ENCODE results near the gene GABPB1. TPM values are rescaled to one million over a fixed set of nuclear protein-coding genes. Genes with fewer than 3 reads are reported as not detected.
A peak's percentile ranks its signal among the peaks of the same experiment; 100 is the strongest.

The GABPB1 gene
- total RNA-seq, 4 donors from 2014 or later, result 16.9 to 20.2 (median 17.8) TPM

DNA sequence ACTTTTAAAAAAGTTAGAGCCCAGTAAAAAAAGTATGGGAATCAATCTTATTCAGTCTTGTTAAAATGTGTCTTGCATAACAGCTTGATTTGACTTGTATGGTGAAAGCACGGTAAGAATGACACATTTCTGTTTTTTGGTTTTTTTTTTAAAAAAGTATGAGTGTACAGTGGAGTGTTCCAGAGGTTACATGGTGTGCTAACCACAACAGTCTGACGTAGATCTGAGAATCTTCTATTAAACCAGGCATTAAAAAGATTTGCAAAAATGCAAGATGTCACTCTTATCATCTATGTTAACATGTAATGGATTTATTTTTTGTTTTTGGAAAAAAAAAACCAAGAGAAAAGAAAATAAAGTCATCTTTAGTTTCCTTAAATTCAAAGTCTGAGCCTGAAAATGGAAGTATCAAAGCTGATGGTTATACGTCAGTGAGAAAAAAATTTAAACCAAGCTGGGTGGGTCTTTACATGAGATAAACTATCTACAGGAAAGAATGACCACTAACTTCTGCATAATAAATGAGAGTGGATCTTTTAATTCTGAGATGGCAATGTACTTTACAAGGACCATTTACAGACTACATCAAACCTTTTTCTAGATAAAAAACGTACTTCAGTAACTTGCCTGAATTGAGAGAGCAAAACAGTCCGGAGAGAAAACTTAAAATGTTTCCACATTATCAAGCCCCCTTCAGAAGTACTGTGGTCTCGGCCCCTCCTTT, 1.6 kb downstream of the GABPB1 start:
- intact Hi-C loops (cut with DNase I; ENCODE audit: low total_unique reads), result loop anchor here (10.0 kb wide), 1 partner anchor 71 kb away; the partner anchor contains the start of gene USP8
- peak overlapping the region; percentile 98 for H3K4me3 ChIP-seq (ENCODE audit: low read depth, poor library complexity, severe bottlenecking)
- DNase-seq (ENCODE audit: low spot score in 2 of 2), result no peak
- WGBS, 2 donors, result 1% methylated on average over 6 of the region's 6 CpGs
- TF ChIP-seq, protein P1, sequence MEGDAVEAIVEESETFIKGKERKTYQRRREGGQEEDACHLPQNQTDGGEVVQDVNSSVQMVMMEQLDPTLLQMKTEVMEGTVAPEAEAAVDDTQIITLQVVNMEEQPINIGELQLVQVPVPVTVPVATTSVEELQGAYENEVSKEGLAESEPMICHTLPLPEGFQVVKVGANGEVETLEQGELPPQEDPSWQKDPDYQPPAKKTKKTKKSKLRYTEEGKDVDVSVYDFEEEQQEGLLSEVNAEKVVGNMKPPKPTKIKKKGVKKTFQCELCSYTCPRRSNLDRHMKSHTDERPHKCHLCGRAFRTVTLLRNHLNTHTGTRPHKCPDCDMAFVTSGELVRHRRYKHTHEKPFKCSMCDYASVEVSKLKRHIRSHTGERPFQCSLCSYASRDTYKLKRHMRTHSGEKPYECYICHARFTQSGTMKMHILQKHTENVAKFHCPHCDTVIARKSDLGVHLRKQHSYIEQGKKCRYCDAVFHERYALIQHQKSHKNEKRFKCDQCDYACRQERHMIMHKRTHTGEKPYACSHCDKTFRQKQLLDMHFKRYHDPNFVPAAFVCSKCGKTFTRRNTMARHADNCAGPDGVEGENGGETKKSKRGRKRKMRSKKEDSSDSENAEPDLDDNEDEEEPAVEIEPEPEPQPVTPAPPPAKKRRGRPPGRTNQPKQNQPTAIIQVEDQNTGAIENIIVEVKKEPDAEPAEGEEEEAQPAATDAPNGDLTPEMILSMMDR (IDR thresholded peaks at IDR 0.05), result no peak
- no peak for TF ChIP-seq POLR2A (IDR thresholded peaks at IDR 0.05)

DNA sequence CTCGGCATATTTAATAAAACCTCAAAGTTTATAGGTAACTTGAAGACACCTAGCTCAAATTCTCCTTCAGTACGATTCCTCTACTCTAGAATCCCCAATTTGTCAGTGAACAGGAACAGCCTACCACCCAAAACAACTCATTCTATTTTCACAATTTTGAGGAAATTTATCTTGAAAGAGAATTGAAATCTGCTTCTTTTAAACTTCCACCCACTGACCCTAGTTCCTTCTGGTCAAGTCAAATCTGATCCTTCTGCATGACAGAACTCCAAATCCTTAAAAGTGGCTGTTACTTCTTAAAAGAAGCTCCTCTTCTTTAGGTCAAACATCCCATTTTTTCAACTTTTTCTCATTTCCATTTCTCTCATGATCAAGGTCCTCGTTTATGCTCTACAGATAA, 4.4 kb downstream of the GABPB1 start:
- DNase-seq (ENCODE audit: low spot score in 2 of 2), result no peak
- 66 to 70% methylated on average over 3 of the region's 3 CpGs for WGBS, 2 donors
- H3K4me3 ChIP-seq (ENCODE audit: low read depth, poor library complexity, severe bottlenecking), result no peak overlapping the region
- intact Hi-C loops (cut with DNase I; ENCODE audit: low total_unique reads), result loop anchor here (10.0 kb wide), 1 partner anchor 74 kb away; the partner anchor contains the start of gene USP8
- TF ChIP-seq, protein P1 (IDR thresholded peaks at IDR 0.05), result no peak
- no peak for TF ChIP-seq POLR2A (IDR thresholded peaks at IDR 0.05)

DNA sequence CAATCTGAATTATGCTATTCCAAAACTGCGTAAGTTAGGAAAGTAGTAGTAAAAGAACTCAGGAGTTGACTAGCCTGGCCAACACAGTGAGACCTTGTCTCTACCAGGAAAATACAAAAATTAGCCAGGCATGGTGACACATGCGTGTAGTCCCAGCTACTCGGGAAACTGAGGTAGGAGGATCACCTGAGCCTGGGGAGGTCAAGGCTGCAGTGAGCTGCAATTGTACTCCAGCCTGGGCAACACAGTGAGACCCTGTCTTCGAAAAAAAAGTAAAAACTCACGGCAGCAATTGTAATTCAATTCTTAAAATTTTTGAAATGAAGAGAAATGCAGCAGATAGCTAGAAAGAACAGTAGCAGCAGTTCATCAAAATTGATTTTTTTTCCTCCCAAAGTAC, 9.7 kb downstream of the GABPB1 start:
- no peak for TF ChIP-seq POLR2A (IDR thresholded peaks at IDR 0.05)
- TF ChIP-seq, protein P1 (IDR thresholded peaks at IDR 0.05), result no peak
- no peak overlapping the region for H3K4me3 ChIP-seq (ENCODE audit: low read depth, poor library complexity, severe bottlenecking)
- WGBS, 2 donors, result 91 to 95% methylated on average over 5 of the region's 5 CpGs
- no peak for DNase-seq (ENCODE audit: low spot score in 2 of 2)
- intact Hi-C loops (cut with DNase I; ENCODE audit: low total_unique reads), result no loop called here

DNA sequence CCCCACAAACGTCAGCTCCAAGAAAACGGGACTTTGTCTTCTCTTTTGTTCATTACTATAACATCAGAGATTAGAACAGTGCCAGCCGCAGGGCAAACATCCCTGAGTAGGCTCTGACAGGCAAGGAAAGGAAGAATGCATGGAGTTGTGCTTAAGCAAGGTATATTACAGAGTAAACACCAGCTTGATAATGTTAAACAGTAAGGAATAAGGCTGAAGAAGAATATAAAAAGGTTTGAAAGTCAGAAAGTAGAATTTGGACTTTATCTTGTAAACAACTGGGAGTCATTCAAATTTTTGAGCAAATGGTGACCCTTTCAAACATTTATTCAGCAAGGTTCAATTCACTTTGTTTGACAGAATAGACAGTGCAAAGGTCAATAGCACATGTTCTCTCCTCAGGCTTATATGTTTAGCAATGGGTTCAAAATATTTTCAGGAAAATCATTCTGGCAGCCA, 11.0 kb downstream of the GABPB1 start:
- no peak overlapping the region for H3K4me3 ChIP-seq (ENCODE audit: low read depth, poor library complexity, severe bottlenecking)
- intact Hi-C loops (cut with DNase I; ENCODE audit: low total_unique reads), result no loop called here
- TF ChIP-seq POLR2A (IDR thresholded peaks at IDR 0.05), result no peak
- TF ChIP-seq, protein P1 (IDR thresholded peaks at IDR 0.05), result no peak
- no peak for DNase-seq (ENCODE audit: low spot score in 2 of 2)
- 85 to 91% methylated on average over 3 of the region's 3 CpGs for WGBS, 2 donors

- no peak for TF ChIP-seq POLR2A (IDR thresholded peaks at IDR 0.05)
- TF ChIP-seq, protein P1 (IDR thresholded peaks at IDR 0.05), result no peak
- intact Hi-C loops (cut with DNase I; ENCODE audit: low total_unique reads), result no loop called here
- no peak overlapping the region for H3K4me3 ChIP-seq (ENCODE audit: low read depth, poor library complexity, severe bottlenecking)
- no peak for DNase-seq (ENCODE audit: low spot score in 2 of 2)
- WGBS, 2 donors, result 82 to 84% methylated on average over 7 of the region's 7 CpGs
Observed at GRCh38 chr15:50341616-50342136, 13.3 kb downstream of the GABPB1 start.
